ENCODE measurements around the gene SHROOM4.

GRCh38 chrX:50751091-50751490 is 62.9 kb downstream of the SHROOM4 start:
- TF ChIP-seq CTCF (IDR thresholded peaks at IDR 0.05) (no peak), POLR2A (IDR thresholded peaks at IDR 0.05) (no peak)

All from right lobe of liver (tissue), 4 donors.